Measurements from ENCODE around the gene CTAG1A. TPM values are rescaled to one million over a fixed set of nuclear protein-coding genes. Genes with fewer than 3 reads are reported as not detected.

Gene CTAG1A
- total RNA-seq, 1 experiment from 2014 or later: not detected

GRCh38 chrX:154542723-154543424, 42.1 kb upstream of the CTAG1A start (continued):
- no peak for TF ChIP-seq MAX (IDR thresholded peaks at IDR 0.05)

GRCh38 chrX:154545673-154546274, 39.2 kb upstream of the CTAG1A start:
- Histone ChIP-seq H3K9me2 (ENCODE audit: insufficient read depth) (no peaks in the 10 kb centered on the region), H3K4me2 (ENCODE audit: low read length) (peak overlapping the region; percentile 90), H4K20me1 (ENCODE audit: insufficient read depth) (no peaks in the 10 kb centered on the region), H3K4me1 (ENCODE audit: control insufficient read depth in 1 of 2, insufficient read depth in 2 of 2, low read length in 2 of 2) (peaks cover 27 to 34% of the 10 kb centered on the region in 2 experiments), H3K36me3 (ENCODE audit: control insufficient read depth in 1 of 2, insufficient read depth in 2 of 2, low read length in 2 of 2) (peaks cover 0 to 7% of the 10 kb centered on the region in 2 experiments; a peak in 2 of 4 replicates), H3K27ac (ENCODE audit: low read depth, low read length) (peak overlapping the region; percentile 74; the same call in 1 of the 2 replicates), H3K9me3 (ENCODE audit: control insufficient read depth in 1 of 2, insufficient read depth in 1 of 2, low read depth in 1 of 2, low read length in 2 of 2) (no peaks in the 10 kb centered on the region), H3K27me3 (ENCODE audit: insufficient read depth, low read length) (no peaks in the 10 kb centered on the region), H3K9ac (ENCODE audit: low read length) (peak overlapping the region; percentile 92), H3K79me2 (ENCODE audit: insufficient read depth, low read length) (peaks cover 46% of the 10 kb centered on the region), H2AFZ (ENCODE audit: low read depth, low read length, poor library complexity, severe bottlenecking) (no peak overlapping the region), H3K4me3 (replicated peaks in 1 of 2; ENCODE audit: low read depth in 1 of 2, low read length in 2 of 2) (peak overlapping the region; percentile 69 to 96)
- ChIA-PET POLR2A (no interaction called here), RAD21 (ENCODE audit: low non-redundant PET in 1 of 2, low total read pairs in 2 of 2, uncharacterized antibody in 2 of 2, unreplicated experiment in 2 of 2) (no interaction called here), CTCF (no interaction called here)
- BruUV-seq (replicated peaks): no TSS peak
- ATAC-seq (no peak), DNase-seq (ENCODE audit: low read depth, low spot score) (no peak)
- intact Hi-C loops (cut with micrococcal nuclease): no loop called here
- TF ChIP-seq EGR1 (IDR thresholded peaks at IDR 0.05; ENCODE audit: low read depth) (no peak), SP1 (IDR thresholded peaks at IDR 0.05; ENCODE audit: low read depth) (no peak), YY1 (IDR thresholded peaks at IDR 0.05; ENCODE audit: extremely low read depth, insufficient replicate concordance, low read depth, low read length) (no peak), EZH2 (IDR thresholded peaks at IDR 0.05) (no peak), MAX (IDR thresholded peaks at IDR 0.05) (no peak), TCF7L2 (IDR thresholded peaks at IDR 0.05; ENCODE audit: borderline replicate concordance, extremely low read depth, insufficient read depth, insufficient read length) (no peak), REST (IDR thresholded peaks at IDR 0.05; ENCODE audit: low read depth) (no peak)
- TF ChIP-seq, protein P1, sequence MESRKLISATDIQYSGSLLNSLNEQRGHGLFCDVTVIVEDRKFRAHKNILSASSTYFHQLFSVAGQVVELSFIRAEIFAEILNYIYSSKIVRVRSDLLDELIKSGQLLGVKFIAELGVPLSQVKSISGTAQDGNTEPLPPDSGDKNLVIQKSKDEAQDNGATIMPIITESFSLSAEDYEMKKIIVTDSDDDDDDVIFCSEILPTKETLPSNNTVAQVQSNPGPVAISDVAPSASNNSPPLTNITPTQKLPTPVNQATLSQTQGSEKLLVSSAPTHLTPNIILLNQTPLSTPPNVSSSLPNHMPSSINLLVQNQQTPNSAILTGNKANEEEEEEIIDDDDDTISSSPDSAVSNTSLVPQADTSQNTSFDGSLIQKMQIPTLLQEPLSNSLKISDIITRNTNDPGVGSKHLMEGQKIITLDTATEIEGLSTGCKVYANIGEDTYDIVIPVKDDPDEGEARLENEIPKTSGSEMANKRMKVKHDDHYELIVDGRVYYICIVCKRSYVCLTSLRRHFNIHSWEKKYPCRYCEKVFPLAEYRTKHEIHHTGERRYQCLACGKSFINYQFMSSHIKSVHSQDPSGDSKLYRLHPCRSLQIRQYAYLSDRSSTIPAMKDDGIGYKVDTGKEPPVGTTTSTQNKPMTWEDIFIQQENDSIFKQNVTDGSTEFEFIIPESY (IDR thresholded peaks at IDR 0.05; ENCODE audit: extremely low read depth, insufficient replicate concordance, low read length): no peak
